ENCODE data around the gene IDH3B. TPM values are rescaled to one million over a fixed set of nuclear protein-coding genes. Genes with fewer than 3 reads are reported as not detected.
A peak's percentile ranks its signal among the peaks of the same experiment; 100 is the strongest.

IDH3B gene
- total RNA-seq, 4 donors from 2014 or later = 103 to 158 (median 116) TPM

DNA sequence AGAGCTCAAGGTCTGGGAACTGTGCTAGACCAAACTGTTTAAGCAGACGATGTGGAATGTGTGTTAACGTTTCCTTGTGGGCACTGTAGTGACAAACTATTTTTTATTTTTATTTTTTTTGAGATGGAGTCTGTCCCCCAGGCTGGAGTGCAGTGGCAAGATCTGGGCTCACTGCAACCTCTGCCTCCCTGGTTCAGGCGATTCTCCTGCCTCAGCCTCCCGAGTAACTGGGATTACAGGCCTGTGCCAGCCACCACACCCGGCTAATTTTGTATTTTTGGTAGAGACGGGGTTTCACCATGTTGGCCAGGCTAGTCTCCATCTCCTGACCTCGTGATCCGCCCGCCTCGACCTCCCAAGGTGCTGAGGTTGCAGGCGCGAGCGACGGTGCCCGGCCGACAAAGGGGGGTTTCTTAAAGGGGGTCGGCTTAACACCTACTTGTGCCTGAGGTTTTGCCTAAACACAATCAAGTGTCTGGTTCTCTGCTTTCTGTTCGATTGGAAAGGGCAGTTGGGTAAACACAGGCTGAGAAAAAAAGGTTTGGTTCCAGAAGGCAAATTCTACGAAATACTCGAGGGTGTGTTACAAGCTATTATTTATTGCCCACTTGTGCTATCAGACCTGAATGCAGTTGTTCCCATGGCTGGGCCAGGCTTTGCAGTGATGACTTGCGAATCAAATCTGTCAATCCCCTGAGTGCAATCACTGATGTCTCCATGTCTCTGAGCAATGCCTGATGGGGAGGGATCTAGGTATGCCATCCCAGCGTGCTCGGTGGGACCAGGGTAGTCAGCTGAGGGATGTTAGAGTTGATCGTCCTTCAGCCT lies 10.2 kb downstream of the IDH3B start:
- Histone ChIP-seq H3K9me3 (no peaks in the 10 kb centered on the region), H3K27ac (peak overlapping the region in 3 of 4 donors; percentile 86 to 95 (median 87)), H3K36me3 (peaks cover 0 to 53% of the 10 kb centered on the region in 2 donors), H3K27me3 (no peaks in the 10 kb centered on the region), H3K4me1 (peaks cover 0 to 35% (median 18%) of the 10 kb centered on the region in 3 donors), H3K4me3 (peak overlapping the region; percentile 83 to 96)
- 47 to 52% methylated on average over 4 to 6 of the region's 24 CpGs for WGBS, 2 donors (ENCODE audit: low coverage in 1 of 2)
- ATAC-seq = no peak
- no peak for TF ChIP-seq POLR2A (IDR thresholded peaks at IDR 0.05)
- no peak for TF ChIP-seq POLR2AphosphoS5 (IDR thresholded peaks at IDR 0.05)
- TF ChIP-seq, protein P1, sequence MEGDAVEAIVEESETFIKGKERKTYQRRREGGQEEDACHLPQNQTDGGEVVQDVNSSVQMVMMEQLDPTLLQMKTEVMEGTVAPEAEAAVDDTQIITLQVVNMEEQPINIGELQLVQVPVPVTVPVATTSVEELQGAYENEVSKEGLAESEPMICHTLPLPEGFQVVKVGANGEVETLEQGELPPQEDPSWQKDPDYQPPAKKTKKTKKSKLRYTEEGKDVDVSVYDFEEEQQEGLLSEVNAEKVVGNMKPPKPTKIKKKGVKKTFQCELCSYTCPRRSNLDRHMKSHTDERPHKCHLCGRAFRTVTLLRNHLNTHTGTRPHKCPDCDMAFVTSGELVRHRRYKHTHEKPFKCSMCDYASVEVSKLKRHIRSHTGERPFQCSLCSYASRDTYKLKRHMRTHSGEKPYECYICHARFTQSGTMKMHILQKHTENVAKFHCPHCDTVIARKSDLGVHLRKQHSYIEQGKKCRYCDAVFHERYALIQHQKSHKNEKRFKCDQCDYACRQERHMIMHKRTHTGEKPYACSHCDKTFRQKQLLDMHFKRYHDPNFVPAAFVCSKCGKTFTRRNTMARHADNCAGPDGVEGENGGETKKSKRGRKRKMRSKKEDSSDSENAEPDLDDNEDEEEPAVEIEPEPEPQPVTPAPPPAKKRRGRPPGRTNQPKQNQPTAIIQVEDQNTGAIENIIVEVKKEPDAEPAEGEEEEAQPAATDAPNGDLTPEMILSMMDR (IDR thresholded peaks at IDR 0.05) = no peak

DNA sequence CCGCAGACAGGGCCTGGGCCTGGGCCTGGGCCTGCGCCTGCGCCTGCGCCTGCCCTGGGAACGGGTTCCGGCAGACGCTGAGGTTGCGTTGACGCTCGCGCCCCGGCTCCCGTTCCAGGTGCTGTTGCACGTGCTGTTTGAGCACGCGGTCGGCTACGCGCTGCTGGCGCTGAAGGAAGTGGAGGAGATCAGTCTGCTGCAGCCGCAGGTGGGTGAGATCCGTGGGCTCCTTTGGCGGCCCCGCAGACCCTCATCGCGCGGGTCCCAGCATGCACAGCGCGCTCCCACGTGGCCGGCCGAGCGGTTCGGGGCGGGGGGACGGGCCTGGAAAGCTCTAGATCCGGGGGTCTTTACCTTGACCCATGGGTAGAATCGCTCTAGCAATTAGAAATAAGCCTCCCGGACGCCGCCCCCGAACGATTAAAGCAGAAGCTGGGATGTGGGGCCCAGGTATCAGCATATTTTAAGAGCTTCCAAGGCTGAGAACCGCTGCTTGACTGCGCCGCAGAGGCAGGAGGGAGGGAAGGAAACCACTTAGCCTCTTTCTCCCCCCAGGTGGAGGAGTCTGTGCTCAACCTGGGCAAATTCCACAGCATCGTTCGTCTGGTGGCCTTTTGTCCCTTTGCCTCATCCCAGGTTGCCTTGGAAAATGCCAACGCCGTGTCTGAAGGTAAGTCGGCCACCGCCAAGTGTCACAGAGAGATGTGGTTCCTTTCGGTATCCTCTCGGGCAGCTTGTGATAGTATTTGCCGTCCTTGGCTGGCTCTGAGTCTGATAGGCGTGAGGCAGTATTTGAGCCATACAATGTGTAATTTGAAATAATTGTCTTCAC lies 11.1 kb downstream of the IDH3B start:
- H3K9me3 ChIP-seq = no peaks in the 10 kb centered on the region
- peaks cover 0 to 35% (median 18%) of the 10 kb centered on the region in 3 donors for H3K4me1 ChIP-seq
- TF ChIP-seq, protein P1 (IDR thresholded peaks at IDR 0.05) = no peak
- no peak for TF ChIP-seq POLR2AphosphoS5 (IDR thresholded peaks at IDR 0.05)
- no peak for TF ChIP-seq POLR2A (IDR thresholded peaks at IDR 0.05)
- TF ChIP-seq EP300 (IDR thresholded peaks at IDR 0.05) = no peak
- no peaks in the 10 kb centered on the region for H3K27me3 ChIP-seq
- WGBS, 2 donors (ENCODE audit: low coverage in 1 of 2) = 0% methylated on average over 4 of the region's 56 CpGs; no CpG with 5 or more reads in 1 of the 2 donors
- peak; percentile 55 for ATAC-seq
- H3K4me3 ChIP-seq = peak overlapping the region; percentile 83 to 96
- H3K27ac ChIP-seq = peak overlapping the region; percentile 7 to 95 (median 86)
- peaks cover 0 to 44% of the 10 kb centered on the region in 2 donors for H3K36me3 ChIP-seq

DNA sequence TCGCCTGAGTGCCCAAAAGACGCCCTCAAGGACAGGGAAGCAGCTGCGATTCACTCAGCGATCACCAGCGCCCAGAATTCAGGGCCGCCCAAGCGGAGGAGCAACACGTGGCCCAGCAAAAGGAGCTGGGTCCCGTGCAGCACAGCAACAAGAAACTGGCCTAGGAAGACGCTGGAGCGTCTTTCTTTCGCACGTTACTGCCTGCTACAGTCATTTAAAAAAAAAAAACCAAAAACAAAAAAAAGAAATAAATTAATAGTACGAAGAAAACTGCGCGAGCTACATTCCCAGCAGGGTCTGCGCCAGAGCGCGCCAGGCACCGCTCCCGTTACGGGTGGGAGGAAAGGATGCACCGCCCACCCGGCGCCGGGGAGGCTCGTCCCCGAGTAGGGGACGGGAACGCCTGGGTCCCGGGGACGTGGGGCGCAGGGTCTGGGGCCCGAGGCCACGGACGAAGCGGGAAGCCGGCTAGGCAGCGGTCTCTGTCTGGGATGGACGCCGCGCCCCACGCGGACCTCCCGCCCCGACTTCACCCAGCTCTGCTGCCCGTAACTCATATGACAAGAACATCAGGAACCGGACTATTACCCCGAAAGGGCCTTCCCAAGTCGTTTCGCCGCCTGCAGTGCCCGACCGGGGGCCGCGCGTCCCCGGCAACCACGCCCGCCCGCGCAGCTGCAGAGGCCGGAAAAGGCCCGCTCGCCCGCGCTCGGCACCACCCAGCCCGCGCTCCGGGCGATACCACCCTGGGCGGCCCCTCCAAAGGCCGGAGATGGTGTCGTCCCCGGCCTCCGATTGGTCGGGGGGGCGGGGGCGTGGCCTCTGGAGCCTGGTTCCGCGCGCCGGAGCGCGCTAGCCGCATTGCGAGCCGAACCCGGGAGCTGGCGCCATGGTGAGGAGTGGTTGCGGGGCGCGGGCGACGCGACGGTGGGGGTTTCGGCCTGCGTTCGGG lies 12.0 kb downstream of the IDH3B start, which contains the start of gene NOP56:
Gene NOP56 (plus strand): TSS at position 861 of the 952 bp plus-strand sequence. CDS start 29 bp downstream, at position 890.
- ATAC-seq = peak; percentile 97
- H3K4me1 ChIP-seq = peaks cover 0 to 35% (median 18%) of the 10 kb centered on the region in 3 donors
- no peaks in the 10 kb centered on the region for H3K27me3 ChIP-seq
- H3K9me3 ChIP-seq = no peaks in the 10 kb centered on the region
- peak within 1 kb of the TSS; percentile 51 to 95 (median 86) for H3K27ac ChIP-seq
- WGBS, 2 donors (ENCODE audit: low coverage in 1 of 2) = 0 to 3% methylated on average over 9 to 31 of the region's 101 CpGs
- H3K36me3 ChIP-seq = peaks cover 0 to 35% of the 10 kb centered on the region in 2 donors
- peak within 1 kb of the TSS; percentile 83 to 96 for H3K4me3 ChIP-seq
- TF ChIP-seq, protein P1 (IDR thresholded peaks at IDR 0.05) = peak in 1 of 4 experiments; percentile 2
- TF ChIP-seq POLR2AphosphoS5 (IDR thresholded peaks at IDR 0.05) (peak; percentile 84), POLR2A (IDR thresholded peaks at IDR 0.05) (peak; percentile 72 to 75), EP300 (IDR thresholded peaks at IDR 0.05) (no peak)

DNA sequence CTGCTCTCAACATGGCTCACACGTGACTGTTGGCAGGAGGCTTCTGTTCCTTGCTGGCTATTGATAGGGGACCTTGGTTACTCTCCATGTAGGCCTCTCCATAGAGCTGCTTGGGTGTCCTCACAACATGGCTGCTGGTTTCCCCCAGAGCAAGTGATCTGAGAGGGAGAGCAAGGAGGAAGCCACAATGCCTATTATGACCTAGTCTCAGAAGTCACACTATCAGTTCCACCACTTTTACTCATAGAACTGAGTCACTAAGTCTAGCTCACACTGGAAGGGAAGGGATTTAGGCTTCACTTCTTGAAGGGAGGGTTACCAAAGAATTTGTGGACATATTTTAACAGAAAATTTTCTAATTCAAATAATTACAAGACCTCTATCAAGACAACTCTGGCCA lies 20.3 kb downstream of the IDH3B start:
- no peak for ATAC-seq
- Histone ChIP-seq H3K4me3 (no peak overlapping the region), H3K9me3 (no peaks in the 10 kb centered on the region), H3K36me3 (peaks cover 0 to 43% of the 10 kb centered on the region in 2 donors), H3K27ac (no peak overlapping the region), H3K4me1 (no peaks in the 10 kb centered on the region), H3K27me3 (no peaks in the 10 kb centered on the region)
- WGBS, 2 donors (ENCODE audit: low coverage in 1 of 2) = 50% methylated on average over 1 of the region's 1 CpG; no CpG with 5 or more reads in 1 of the 2 donors
- TF ChIP-seq EP300 (IDR thresholded peaks at IDR 0.05) = no peak
- no peak for TF ChIP-seq POLR2A (IDR thresholded peaks at IDR 0.05)
- TF ChIP-seq, protein P1 (IDR thresholded peaks at IDR 0.05) = no peak
- no peak for TF ChIP-seq POLR2AphosphoS5 (IDR thresholded peaks at IDR 0.05)
